ENCODE measurements around the gene MSL3B.
"Not testable (repeated sequence)": the region's sequence is repeated elsewhere in the genome, so short reads cannot be mapped to it uniquely, and the experiment has no call there.

Gene MSL3B

DNA sequence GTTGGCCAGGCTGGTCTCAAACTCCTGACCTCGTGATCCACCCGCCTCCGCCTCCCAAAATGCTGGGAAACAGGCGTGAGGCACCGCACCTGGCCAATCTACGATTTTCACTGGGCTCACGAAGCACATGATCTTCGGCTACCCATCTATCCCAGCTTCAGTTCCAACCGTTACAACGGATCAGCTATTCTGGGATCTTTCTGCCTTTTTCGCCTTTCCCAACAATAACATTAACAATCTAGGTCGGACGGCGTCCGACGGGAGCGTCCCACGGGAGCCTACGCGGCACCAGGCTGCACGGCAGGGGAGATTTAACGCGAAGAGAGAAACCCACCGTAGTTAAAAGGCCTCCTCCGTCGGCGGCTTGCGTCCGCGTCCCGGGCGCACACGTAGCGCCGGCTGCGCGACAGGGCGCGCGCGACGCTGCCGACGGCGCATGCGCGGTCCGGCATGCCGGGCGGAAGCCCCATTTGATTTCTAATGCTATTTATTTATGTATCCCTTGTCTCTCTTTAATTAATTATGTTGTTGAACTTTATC is at the start of gene MSL3B:
MSL3B (minus strand) TSS at position 394 of the 540 bp plus-strand sequence.
- DNase-seq (ENCODE audit: low read depth): peak; percentile 15

- no peak for DNase-seq (ENCODE audit: low read depth)
Observed at GRCh38 chr2:233917116-233917515, 48.9 kb upstream of the MSL3B start, which contains the start of gene TRPM8. Gene TRPM8, plus strand, starts transcription at chr2:233917373. Its CDS starts 9,165 bp downstream, at chr2:233926538.

DNA sequence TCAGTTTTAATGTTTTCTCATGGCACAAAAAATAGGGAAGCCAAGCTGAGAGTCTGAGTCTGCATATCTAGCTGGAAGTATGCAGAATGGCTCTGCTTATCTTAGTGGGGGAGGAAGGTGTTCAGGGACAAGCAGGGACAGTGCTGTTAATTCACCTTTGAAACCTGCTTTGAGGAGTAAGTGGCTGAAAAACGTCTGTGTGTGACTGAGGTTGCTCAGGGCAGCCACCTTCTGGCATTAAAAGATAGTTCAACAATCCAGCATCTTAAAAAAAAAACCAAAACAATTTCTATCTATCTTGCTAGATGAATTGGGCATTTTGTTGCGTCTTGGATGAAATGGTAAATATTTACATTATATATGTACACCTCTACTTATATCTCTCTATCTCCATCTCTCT is 46.9 kb upstream of the MSL3B start:
- no peak for DNase-seq (ENCODE audit: low read depth)

GRCh38 chr2:233912691-233913423 is 44.7 kb upstream of the MSL3B start:
- no peak for DNase-seq (ENCODE audit: low read depth)

DNA sequence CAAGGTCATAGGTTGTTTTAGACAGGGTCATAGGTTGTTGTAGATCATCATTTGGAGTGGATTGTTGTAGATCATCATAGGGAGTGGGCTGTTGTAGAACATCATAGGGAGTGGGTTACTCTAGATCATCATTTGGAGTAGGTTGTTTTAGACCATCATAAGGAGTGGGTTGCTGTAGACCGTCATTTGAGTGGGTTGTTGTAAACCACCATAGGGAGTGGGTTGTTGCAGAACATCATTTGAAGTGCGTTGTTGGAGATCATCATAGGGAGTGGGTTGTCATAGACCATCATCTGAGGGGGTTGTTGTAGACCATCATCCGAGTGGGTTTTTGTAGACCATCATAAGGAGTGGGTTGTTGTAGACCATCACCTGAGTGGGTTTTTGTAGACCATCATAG is 39.4 kb upstream of the MSL3B start:
- no peak for DNase-seq (ENCODE audit: low read depth)

- DNase-seq (ENCODE audit: low read depth): no peak
Observed at GRCh38 chr2:233905945-233906344, 37.8 kb upstream of the MSL3B start.

- no peak for DNase-seq (ENCODE audit: low read depth)
Observed at GRCh38 chr2:233901884-233902283, 33.7 kb upstream of the MSL3B start.

GRCh38 chr2:233901367-233901766 is 33.2 kb upstream of the MSL3B start:
- no peak for DNase-seq (ENCODE audit: low read depth)

GRCh38 chr2:233896253-233896652 is 28.1 kb upstream of the MSL3B start:
- DNase-seq (ENCODE audit: low read depth): not testable (repeated sequence)

DNA sequence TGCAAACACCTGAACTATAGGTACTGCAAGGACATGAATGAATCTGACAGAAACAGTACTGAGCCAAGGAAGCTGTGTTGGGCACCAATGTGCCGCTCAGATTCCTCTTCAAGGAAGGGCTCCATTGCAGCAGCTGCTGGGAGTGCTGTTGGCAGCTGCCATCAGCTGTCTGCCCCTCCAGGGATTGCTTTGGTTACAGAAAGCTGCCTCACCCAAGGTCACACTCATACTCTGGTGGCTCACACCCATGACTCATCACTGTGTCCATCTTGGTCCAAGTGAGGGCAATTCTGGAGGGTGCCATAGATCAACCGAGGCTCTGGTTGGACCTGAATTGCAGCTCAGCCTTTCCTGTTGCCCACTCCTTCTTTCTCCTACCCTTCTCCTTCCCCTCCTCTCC is 24.6 kb upstream of the MSL3B start:
- DNase-seq (ENCODE audit: low read depth): no peak

GRCh38 chr2:233882353-233882752 is 14.2 kb upstream of the MSL3B start:
- no peak for DNase-seq (ENCODE audit: low read depth)

DNA sequence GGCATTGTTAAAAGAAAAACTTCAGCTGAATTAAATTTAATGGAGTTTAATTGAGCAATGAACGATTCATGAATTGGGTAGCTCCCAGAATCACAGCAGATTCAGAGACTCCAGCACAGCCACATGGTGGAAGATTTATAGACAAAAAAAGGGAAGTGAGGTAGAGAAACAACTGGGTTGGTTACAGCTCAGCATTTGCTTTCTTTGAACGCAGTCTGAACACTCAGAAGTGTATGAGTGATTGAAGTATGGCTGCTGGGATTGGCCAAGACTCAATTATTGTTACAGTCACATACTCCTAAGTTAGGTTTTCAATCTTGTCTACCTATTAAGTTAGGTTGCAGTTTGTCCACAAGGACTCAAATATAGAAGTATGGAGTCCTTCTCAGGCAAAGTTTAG is 3.9 kb upstream of the MSL3B start:
- not testable (repeated sequence) for DNase-seq (ENCODE audit: low read depth)

DNA sequence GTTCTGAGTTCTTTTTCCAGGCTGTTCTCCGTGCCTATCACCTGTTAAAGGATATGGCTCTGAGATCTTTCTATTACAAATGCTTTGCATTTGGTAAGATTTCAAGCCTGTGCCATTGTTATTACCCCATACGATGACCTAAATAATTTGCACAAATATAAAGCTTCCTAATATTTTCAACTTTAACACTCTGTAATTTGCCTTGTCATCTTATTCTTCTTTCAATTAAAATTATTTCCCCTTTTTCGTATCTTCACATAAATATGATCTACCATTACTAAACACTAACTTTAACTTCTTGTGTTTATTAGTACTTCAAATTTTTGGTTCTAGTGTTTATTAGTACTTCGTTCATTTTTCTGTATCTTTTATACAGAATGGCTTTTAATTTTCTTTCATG is 3.2 kb upstream of the MSL3B start:
- no peak for DNase-seq (ENCODE audit: low read depth)

GRCh38 chr2:233866479-233866878 is 1.7 kb downstream of the MSL3B start:
- no peak for DNase-seq (ENCODE audit: low read depth)

GRCh38 chr2:233865838-233866237 is 2.3 kb downstream of the MSL3B start:
- DNase-seq (ENCODE audit: low read depth): no peak

- no peak for DNase-seq (ENCODE audit: low read depth)
Observed at GRCh38 chr2:233862261-233862768, 5.9 kb downstream of the MSL3B start.

DNA sequence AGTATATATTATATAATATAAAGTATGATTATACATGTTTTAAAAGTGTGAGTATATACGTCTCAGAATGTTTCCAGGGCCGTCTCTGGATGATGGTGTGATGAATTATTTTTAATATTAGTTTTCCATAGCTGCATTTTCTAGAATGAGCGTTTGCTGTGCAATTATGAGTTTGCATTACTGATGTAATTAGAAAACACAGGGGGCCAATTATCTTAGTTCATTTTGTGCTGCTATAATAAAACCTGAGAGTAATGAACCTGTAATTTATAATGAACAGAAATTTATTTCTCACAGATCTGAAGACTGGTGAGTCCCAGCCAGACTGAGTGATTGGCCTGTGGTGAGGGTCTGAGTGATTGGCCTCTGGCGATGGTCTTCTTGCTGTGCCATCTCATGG is 9.9 kb downstream of the MSL3B start:
- no peak for DNase-seq (ENCODE audit: low read depth)

- peak; percentile 24 for DNase-seq (ENCODE audit: low read depth)
Observed at GRCh38 chr2:233857511-233858141, 10.6 kb downstream of the MSL3B start.

GRCh38 chr2:233856184-233856583 is 12.0 kb downstream of the MSL3B start:
- no peak for DNase-seq (ENCODE audit: low read depth)

- no peak for DNase-seq (ENCODE audit: low read depth)
Observed at GRCh38 chr2:233855345-233855744, 12.8 kb downstream of the MSL3B start.

- DNase-seq (ENCODE audit: low read depth): peak; percentile 77
Observed at GRCh38 chr2:233854241-233854981, 13.8 kb downstream of the MSL3B start, which contains the start of gene HJURP. Gene HJURP, minus strand, starts transcription at chr2:233854535. Its CDS starts 35 bp downstream, at chr2:233854500.

GRCh38 chr2:233853883-233854240 is 14.3 kb downstream of the MSL3B start:
- DNase-seq (ENCODE audit: low read depth): no peak
